Measurements from ENCODE around the gene ACD.
"Not testable (repeated sequence)": the region's sequence is repeated elsewhere in the genome, so short reads cannot be mapped to it uniquely, and the experiment has no call there.

Gene ACD
- total RNA-seq: 30.2 to 38.1 reads per million in 2 donors

- DNase-seq: peak; percentile 91
These were observed at the start of gene ACD for GRCh38 chr16:67659675-67660563. Gene ACD (minus strand): TSS chr16:67660260. CDS start chr16:67660220, 40 bp downstream.

GRCh38 chr16:67709050-67709449 is 49.0 kb upstream of the ACD start:
- no peak for DNase-seq

DNA sequence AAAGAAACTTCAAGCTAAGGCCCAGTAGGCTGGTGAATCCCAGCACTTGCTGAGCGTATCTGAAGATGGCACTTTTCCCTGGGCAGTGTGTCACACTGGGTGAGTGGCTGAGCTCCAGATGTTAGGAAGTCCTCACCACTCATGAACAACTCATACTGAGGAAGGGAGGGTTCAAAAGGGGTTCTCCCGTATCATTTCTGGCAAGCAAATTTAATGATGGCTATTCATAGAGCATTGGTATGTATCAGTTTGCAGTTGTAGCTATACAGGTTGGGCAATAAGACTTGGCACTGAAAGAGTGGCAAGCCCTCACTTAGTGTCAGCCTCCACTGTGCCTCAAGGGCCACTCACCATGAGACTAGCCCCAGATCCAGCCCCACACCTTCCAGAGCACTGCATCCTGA is 48.3 kb upstream of the ACD start:
- no peak for DNase-seq

- no peak for DNase-seq
These were observed 47.7 kb upstream of the ACD start for GRCh38 chr16:67707790-67708189.

- no peak for DNase-seq
These were observed 47.1 kb upstream of the ACD start for GRCh38 chr16:67707210-67707609.

DNA sequence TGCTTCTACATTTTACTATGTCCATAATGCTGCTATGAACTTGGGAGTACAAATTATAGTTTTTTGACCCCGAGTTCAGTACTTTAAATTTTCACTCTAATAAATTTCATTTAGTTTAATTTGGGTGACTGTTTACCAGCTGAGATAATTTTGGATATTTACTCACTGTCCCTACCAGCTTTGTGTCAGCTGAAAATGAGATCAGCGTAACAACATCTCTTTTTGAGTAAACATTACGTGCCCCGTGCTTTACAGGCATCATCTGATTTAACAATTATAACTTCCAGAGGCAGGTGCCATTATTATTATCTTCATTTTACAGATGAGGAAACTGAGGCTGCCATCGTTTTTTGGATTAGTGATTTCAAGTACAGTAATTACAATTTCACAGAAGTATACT is 44.0 kb upstream of the ACD start:
- DNase-seq: no peak

- DNase-seq: no peak
These were observed 43.6 kb upstream of the ACD start for GRCh38 chr16:67703626-67704025.

DNA sequence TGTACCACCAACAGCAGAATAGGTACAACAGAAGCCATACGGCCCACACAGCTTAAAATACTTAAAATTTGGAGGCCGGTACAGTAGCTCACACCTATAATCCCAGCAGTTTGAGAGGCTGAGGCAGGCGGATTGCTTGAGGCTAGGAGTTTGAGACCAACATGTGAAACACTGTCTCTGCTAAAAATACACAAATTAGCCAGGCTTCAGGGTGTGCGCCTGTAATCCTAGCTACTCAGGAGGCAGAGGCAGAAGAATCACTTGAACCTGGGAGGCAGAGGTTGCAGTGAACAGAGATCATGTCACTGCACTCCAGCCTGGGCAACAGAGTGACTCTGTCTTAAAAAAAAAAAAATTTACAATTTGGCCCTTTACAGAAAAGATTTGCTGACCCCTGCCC is 42.1 kb upstream of the ACD start:
- DNase-seq: no peak

GRCh38 chr16:67701420-67701819 is 41.4 kb upstream of the ACD start:
- no peak for DNase-seq

- DNase-seq: no peak
These were observed 39.2 kb upstream of the ACD start for GRCh38 chr16:67699265-67699664.

DNA sequence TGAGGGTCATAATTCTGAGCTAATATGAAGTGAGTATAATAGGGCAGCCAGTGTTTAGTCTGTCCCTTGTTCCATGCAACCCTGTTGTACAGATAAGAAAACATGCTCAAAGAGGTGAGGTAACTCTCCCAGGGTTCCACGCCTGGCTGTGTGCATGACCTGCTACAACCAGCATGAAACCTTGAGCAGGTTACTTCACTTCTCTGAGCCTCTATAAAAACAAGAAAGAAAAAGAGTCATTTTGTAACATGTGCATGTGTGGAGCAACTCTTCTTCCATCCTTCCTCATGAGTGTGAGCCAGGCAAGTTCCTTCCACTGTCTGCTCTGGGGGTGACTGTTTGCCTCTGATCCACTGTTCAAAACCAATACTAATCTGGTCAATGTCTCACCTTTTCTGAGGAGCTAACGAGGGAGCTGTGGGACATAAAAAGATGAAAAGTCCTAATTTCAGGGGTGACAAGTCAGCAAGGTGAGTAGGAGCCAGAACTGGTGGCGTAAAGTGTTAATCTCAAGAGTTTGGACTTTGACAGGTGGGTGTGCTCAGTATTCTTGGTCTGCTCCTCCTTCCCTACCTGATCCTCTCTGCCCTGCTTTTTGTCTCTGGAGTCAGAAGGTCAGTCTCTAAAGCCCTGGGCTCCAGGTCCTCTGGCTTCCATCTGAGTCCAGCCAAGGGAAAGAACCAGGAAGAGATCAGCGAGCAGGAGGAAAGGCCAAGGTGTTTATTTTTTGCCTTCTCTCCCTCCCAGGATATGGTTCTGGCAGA is 37.5 kb upstream of the ACD start:
- no peak for DNase-seq

DNA sequence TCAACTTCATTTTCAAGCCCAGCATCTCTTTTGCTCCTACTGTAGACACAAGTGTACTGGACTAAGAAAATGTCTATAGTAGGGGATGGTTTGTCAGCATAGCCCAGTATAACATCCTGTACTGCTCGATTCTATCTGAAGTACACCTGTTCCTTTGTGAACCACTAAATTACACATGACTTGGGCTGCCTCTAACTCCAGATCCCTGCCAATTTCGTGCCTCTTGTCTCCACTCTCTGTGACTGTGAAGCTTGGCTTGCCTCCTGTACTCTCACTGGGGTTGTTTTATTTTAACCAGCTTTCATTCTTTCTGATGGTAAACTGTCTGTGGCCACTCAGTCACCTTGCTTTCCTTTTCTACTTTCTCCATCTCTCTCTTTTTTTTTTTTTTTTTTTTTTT is 34.6 kb upstream of the ACD start:
- DNase-seq: no peak

DNA sequence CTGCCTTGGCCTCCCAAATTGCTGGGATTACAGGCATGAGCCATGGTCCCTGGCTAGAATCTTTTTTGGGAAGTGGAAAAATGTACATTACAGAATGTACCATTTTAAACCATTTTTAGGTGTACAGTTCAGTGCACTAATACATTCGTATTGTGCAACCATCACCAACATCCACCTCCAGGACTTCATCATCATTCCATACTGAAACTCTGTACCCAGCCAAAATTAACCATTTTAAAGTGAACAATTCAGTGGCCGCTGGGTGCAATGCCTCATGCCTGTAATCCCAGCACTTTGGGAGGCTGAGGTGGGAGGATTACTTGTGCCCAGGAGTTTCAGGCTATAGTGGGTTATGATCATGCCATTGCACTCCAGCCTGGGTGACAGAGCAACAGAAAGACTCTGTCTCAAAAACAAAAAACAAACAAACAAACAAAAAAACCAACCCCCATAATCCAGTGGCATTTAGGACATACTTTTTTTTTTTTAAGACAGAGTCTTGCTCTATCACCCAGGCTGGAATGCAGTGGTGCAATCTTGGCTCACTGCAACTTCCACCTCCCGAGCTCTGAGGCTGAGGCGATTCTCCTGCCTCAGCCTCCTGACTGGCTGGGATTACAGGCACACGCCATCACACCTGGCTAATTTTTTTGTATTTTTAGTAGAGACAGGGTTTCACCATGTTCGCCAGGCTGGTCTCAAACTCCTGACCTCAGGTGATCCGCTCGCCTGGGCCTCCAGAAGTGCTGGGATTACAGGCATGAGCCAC is 33.6 kb upstream of the ACD start:
- not testable (repeated sequence) for DNase-seq

- DNase-seq: no peak
These were observed 25.5 kb upstream of the ACD start for GRCh38 chr16:67685388-67686112.

GRCh38 chr16:67683767-67684166 is 23.7 kb upstream of the ACD start:
- DNase-seq: no peak

DNA sequence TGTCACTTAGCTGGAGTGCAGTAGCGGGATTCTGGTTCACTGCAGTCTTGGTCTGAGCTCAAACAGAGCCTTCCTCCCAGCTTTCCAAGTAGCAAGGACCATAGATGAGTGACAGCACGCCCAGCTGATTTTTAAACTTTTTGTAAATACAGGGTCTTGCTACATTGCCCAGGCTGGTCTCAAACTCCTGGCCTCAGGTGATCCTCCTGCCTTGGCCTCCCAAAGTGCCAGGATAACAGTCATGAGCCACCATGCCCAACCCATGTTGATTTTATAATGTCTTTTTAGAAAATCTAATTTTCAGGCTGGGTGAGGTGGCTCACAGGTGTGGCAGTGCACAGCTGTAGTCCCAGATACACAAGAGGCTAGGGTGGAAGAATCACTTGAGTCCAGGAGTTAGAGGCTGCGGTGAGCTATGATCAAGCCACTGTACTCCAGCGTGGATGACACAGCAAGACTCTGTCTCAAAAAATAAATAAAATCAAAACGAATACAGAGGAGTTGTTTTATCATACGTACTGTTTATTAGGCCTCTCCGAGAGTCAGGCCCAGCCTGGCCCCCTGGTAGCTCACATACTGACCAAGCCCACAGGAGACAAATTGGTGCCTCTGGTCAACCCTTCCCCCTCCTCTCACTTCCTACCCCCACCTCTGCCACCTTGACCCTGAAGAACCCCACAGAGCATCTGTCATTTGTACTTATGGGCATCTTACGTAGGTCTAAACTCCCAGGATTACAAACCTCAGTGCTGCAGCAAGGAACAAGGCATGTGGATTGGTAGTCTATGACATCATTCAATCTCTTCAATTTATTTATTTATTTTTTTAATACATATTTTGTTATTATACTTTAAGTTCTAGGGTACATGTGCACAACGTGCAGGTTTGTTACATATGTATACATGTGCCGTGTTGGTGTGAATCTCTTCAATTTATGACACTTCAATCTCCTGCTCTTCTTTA is 20.2 kb upstream of the ACD start:
- no peak for DNase-seq

DNA sequence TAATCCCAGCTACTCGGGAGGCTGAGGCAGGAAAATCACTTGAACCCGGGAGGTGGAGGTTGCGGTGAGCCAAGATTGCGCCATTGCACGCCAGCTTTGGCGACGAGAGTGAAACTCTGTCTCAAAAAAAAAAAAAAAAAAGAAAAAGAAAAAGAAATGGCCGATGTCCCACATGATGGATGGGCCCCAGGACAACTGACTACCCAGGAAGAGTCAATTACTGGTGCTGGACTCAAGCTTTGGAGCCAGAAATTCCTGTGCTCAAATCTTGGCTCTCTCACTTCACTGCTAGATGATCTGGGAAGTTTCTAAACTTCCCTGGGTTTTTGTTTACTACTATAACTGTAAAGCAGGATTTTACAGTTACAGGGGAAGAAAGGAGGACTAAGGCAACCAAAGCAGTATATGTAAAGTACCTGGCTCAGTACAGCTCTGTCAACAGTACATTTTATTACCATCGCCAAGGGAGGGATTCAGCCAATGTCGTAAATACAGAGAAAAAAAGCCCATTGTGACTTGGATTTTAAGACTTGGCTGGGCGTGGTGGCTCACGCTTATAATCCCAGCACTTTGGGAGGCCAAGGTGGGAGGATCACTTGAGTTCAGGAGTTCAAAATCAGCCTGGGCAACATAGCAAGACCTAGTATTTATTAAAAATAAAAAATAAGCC is 18.4 kb upstream of the ACD start:
- DNase-seq: no peak

- DNase-seq: no peak
These were observed 17.7 kb upstream of the ACD start for GRCh38 chr16:67677712-67678111.

GRCh38 chr16:67676939-67677338 is 16.9 kb upstream of the ACD start:
- DNase-seq: no peak

- DNase-seq: no peak
These were observed 16.5 kb upstream of the ACD start for GRCh38 chr16:67676516-67676915.

DNA sequence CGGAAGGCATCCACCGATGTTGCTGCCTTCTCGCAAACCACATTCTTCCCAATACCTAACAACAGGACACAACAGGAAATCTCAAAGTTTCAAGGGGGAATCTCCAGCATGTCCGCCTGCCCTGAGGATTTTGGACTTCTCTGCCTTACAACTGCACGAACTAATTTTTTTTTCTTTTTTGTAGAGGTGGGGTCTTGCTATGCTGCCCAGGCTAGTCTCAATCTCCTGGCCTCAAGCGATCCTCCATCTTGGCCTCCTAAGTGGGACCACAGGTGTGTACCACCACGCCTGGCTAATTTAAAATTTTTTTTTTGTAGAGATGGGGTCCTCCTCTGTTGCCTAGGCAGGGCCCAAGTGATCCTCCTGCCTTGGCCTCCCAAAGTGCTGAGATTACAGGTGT is 15.9 kb upstream of the ACD start:
- no peak for DNase-seq

All from T-helper 9 cell (primary cell).